ENCODE results near the gene CDH26. TPM values are rescaled to one million over a fixed set of nuclear protein-coding genes. Genes with fewer than 3 reads are reported as not detected.

The CDH26 gene
- total and polyA plus RNA-seq, 9 of the 15 experiments (the other 6 are each of a cell fraction or from before 2014, with no cell fraction given) = 0.07 to 0.13 (median 0.10) TPM; not detected in 4

DNA sequence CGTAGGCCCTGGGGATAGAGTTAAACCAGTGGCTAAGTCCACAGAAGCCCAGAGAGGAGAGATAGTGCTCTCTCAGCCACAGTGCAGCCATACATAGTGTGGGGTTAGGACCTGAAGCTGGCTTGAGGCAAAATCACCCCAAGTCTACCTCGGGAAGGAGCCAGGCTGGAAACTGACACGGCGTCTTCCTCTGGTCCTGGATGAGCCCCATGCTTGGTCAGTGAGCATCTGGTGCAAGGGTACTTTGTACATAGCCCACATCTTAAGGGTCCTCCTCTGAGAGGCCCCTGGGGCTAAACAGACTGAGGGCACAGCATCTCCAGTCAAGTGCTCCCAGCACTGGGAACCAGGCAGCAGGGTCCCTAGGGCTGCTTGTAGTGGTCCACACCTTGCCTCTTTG, 45.6 kb downstream of the CDH26 start:
- no peak overlapping the region for H3K27ac ChIP-seq (ENCODE audit: extremely low read depth, low read depth, low read length)
- DNase-seq (ENCODE audit: extremely low read depth in 1 of 4, low spot score in 3 of 4) (no peak), ATAC-seq (no peak), FAIRE-seq (no peak)
- H3K4me1 ChIP-seq (replicated peaks in 1 of 2; ENCODE audit: control insufficient read depth in 2 of 2, insufficient read depth in 2 of 2, low read length in 2 of 2) = no peaks in the 10 kb centered on the region
- no peak overlapping the region for H3K9ac ChIP-seq (ENCODE audit: insufficient read depth in 1 of 2, low read depth in 2 of 2, low read length in 2 of 2)
- in situ Hi-C loops (cut with MboI) (no loop called here), intact Hi-C loops (cut with micrococcal nuclease) (no loop called here)
- TF ChIP-seq ETV6 (IDR thresholded peaks at IDR 0.05; ENCODE audit: borderline replicate concordance in 1 of 2, low read depth in 2 of 2, low read length in 1 of 2) = no peak
- no peak for TF ChIP-seq ETV6 (CRISPR knock-in tag; IDR thresholded peaks at IDR 0.05; ENCODE audit: borderline replicate concordance)
- TF ChIP-seq ZNF311 (CRISPR knock-in tag; IDR thresholded peaks at IDR 0.05) = no peak
- TF ChIP-seq NR2C2 (CRISPR knock-in tag; IDR thresholded peaks at IDR 0.05) = no peak
- TF ChIP-seq NR2C2 (tag; IDR thresholded peaks at IDR 0.05) = no peak
- TF ChIP-seq ZNF766 (CRISPR knock-in tag; conservative IDR thresholded peaks at IDR 0.05) = no peak
- TF ChIP-seq, protein P1, sequence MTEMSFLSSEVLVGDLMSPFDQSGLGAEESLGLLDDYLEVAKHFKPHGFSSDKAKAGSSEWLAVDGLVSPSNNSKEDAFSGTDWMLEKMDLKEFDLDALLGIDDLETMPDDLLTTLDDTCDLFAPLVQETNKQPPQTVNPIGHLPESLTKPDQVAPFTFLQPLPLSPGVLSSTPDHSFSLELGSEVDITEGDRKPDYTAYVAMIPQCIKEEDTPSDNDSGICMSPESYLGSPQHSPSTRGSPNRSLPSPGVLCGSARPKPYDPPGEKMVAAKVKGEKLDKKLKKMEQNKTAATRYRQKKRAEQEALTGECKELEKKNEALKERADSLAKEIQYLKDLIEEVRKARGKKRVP (CRISPR knock-in tag; IDR thresholded peaks at IDR 0.05) = no peak
- TF ChIP-seq ZNF280B (CRISPR knock-in tag; IDR thresholded peaks at IDR 0.05) = no peak
- no peak for TF ChIP-seq CREB5 (CRISPR knock-in tag; IDR thresholded peaks at IDR 0.05)
- no peak for TF ChIP-seq PCBP2 (IDR thresholded peaks at IDR 0.05; ENCODE audit: low read depth, low read length, poor library complexity, severe bottlenecking)
- TF ChIP-seq, protein P2, sequence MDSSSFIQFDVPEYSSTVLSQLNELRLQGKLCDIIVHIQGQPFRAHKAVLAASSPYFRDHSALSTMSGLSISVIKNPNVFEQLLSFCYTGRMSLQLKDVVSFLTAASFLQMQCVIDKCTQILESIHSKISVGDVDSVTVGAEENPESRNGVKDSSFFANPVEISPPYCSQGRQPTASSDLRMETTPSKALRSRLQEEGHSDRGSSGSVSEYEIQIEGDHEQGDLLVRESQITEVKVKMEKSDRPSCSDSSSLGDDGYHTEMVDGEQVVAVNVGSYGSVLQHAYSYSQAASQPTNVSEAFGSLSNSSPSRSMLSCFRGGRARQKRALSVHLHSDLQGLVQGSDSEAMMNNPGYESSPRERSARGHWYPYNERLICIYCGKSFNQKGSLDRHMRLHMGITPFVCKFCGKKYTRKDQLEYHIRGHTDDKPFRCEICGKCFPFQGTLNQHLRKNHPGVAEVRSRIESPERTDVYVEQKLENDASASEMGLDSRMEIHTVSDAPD (CRISPR knock-in tag; IDR thresholded peaks at IDR 0.05) = no peak
- no peak for TF ChIP-seq MED1 (CRISPR knock-in tag; IDR thresholded peaks at IDR 0.05; ENCODE audit: borderline replicate concordance)
- no peak for TF ChIP-seq CHD2 (IDR thresholded peaks at IDR 0.05; ENCODE audit: low read depth, low read length)
- TF ChIP-seq ZNF217 (CRISPR knock-in tag; IDR thresholded peaks at IDR 0.05) = no peak
- TF ChIP-seq KAT8 (IDR thresholded peaks at IDR 0.05; ENCODE audit: low read depth) = no peak
- no peak for TF ChIP-seq NRF1 (conservative IDR thresholded peaks at IDR 0.05 in 1 of 2, IDR thresholded peaks at IDR 0.05 in 1 of 2)
- TF ChIP-seq PHF21A (IDR thresholded peaks at IDR 0.05; ENCODE audit: borderline replicate concordance, low read depth) = no peak
- TF ChIP-seq ZNF507 (tag; conservative IDR thresholded peaks at IDR 0.05) = no peak
- no peaks in the 10 kb centered on the region for H3K79me2 ChIP-seq (ENCODE audit: control insufficient read depth, insufficient read depth, low read length)
- no peak overlapping the region for H2AFZ ChIP-seq (ENCODE audit: low read depth, low read length)
- POLR2A ChIA-PET = no interaction called here
- H3K9me3 ChIP-seq (replicated peaks; ENCODE audit: control insufficient read depth, insufficient read depth, low read depth, low read length) = no peaks in the 10 kb centered on the region
- H3K36me3 ChIP-seq (ENCODE audit: control insufficient read depth, insufficient read depth, low read length) = no peaks in the 10 kb centered on the region
- no TSS peak for BruUV-seq (replicated peaks)
- no peaks in the 10 kb centered on the region for H4K20me1 ChIP-seq (replicated peaks; ENCODE audit: control insufficient read depth, insufficient read depth, low read length)
- H3K4me3 ChIP-seq = no peak overlapping the region
- WGBS (ENCODE audit: insufficient coverage, low coverage, missing lambda C conversion rate) = 2% methylated on average over 3 of the region's 4 CpGs
- H3K9me1 ChIP-seq (ENCODE audit: control insufficient read depth, insufficient read depth, low read length) = no peaks in the 10 kb centered on the region
- peaks cover 2 to 7% of the 10 kb centered on the region in 2 experiments; a peak in 3 of 5 replicates for H3K27me3 ChIP-seq (ENCODE audit: control insufficient read depth in 2 of 2, insufficient read depth in 2 of 2, low read length in 2 of 2)
- H3K4me2 ChIP-seq (ENCODE audit: insufficient read depth, low read length) = no peak overlapping the region
- CTCF ChIA-PET (ENCODE audit: low intra/inter-chr PET ratio) = no interaction called here
